ENCODE results near the gene DMBX1.

The DMBX1 gene

GRCh38 chr1:46489638-46490405 is at the start of gene DMBX1:
Gene DMBX1 (plus strand): TSS chr1:46489836. CDS start chr1:46507011, 17,175 bp downstream.
- DNase-seq (ENCODE audit: low read depth): no peak
- H3K4me3 ChIP-seq (ENCODE audit: low read depth, low read length): no peak within 1 kb of the TSS

GRCh38 chr1:46440478-46440877 is 49.2 kb upstream of the DMBX1 start:
- no peak for TF ChIP-seq CTCF (conservative IDR thresholded peaks at IDR 0.05; ENCODE audit: low read depth, low read length)
- H3K4me3 ChIP-seq (ENCODE audit: low read depth, low read length): no peak overlapping the region
- no peak for DNase-seq (ENCODE audit: low read depth)

More at GRCh38 chr1:46489638-46490405, at the start of gene DMBX1:
- TF ChIP-seq CTCF (conservative IDR thresholded peaks at IDR 0.05; ENCODE audit: low read depth, low read length): no peak

DNA sequence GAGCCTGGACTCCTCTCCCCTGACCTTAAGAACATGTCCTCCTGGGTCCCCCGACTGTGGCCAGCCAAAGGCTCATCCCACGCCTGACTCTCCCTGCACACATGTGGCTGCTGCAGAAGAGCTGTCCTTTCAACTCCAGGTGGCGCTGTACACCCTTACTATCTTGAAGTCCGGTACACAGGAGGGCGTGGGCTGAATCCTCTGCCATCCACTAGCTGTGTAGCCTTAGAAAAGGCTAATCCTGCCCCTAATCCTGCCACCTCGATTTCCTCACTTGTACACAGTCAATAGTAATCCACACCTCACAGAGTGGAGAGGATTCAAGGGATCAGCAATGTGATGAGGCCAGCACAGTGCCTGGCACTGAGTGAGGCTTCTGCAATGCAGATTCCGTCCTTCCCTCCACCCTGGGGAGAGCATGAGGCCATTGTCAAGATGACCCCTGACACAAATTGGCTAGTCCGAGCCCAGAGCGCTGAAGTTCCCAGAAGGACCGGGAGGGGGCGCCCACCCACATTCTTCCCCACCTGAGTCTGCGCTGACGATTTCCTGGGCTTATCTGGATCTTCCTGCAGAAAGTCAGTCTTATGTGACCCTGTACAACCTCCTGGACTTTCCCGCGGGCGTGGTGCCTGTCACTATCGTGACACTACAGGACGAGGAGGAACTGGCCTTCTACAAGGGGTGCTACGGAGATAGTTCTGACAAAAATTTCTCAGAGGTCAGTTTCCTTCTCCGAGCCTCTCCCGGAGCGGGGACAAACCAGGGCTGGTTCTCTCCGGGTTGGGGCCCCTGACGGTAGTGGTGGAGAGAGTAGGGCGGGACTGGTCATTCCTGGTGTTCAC is 47.1 kb upstream of the DMBX1 start:
- peak; percentile 83 for TF ChIP-seq CTCF (conservative IDR thresholded peaks at IDR 0.05; ENCODE audit: low read depth, low read length)
- peak; percentile 88 for DNase-seq (ENCODE audit: low read depth)
- H3K4me3 ChIP-seq (ENCODE audit: low read depth, low read length): peak overlapping the region; percentile 51

GRCh38 chr1:46444466-46444865 is 45.2 kb upstream of the DMBX1 start:
- no peak for DNase-seq (ENCODE audit: low read depth)
- no peak for TF ChIP-seq CTCF (conservative IDR thresholded peaks at IDR 0.05; ENCODE audit: low read depth, low read length)
- H3K4me3 ChIP-seq (ENCODE audit: low read depth, low read length): no peak overlapping the region

- peak; percentile 28 for TF ChIP-seq CTCF (conservative IDR thresholded peaks at IDR 0.05; ENCODE audit: low read depth, low read length)
- no peak overlapping the region for H3K4me3 ChIP-seq (ENCODE audit: low read depth, low read length)
- no peak for DNase-seq (ENCODE audit: low read depth)
Measured at GRCh38 chr1:46445773-46446256, 43.8 kb upstream of the DMBX1 start.

GRCh38 chr1:46446646-46447498 is 42.8 kb upstream of the DMBX1 start:
- TF ChIP-seq CTCF (conservative IDR thresholded peaks at IDR 0.05; ENCODE audit: low read depth, low read length): peak; percentile 98
- DNase-seq (ENCODE audit: low read depth): peak; percentile 80
- no peak overlapping the region for H3K4me3 ChIP-seq (ENCODE audit: low read depth, low read length)
